ENCODE measurements around the gene ADGRL2.

DNA sequence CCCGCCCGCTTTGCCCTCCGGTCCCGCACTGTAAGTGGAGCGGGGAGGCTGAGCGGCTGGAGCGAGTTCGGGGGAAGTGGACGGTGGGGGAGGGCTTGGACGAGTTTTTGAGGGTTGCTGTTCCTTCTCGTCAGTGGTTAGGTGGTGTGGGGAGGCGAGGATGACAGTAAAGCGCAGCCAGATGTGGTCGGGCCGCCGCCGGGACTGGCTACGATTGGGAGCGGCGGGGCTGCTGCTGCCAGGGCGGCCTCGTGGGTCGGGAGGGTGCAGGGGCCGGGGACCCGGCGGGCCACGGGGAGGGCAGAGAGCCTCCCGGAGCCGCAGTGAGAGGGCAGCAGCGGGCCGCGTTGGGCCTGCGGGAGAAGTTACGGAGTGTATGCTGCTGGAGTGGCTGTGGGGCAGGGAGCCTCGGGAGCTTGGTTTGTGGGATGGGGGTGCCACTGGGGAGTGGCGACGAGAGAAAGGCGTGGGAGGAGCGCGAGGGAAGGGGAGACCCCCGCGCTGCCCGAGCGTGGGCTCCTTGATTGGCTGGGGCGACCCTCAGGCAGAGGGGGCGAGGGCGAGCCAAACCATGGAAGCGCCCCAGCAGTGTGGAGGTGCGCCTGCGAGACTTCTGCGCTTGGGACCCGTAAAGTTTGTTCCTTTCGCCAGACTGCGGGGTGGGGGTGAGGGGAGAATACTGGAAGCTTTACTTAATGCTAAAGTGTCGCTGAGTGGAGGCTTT is 2.1 kb downstream of the ADGRL2 start:
- no peak for TF ChIP-seq POLR2A (IDR thresholded peaks at IDR 0.05)
- TF ChIP-seq, protein P1, sequence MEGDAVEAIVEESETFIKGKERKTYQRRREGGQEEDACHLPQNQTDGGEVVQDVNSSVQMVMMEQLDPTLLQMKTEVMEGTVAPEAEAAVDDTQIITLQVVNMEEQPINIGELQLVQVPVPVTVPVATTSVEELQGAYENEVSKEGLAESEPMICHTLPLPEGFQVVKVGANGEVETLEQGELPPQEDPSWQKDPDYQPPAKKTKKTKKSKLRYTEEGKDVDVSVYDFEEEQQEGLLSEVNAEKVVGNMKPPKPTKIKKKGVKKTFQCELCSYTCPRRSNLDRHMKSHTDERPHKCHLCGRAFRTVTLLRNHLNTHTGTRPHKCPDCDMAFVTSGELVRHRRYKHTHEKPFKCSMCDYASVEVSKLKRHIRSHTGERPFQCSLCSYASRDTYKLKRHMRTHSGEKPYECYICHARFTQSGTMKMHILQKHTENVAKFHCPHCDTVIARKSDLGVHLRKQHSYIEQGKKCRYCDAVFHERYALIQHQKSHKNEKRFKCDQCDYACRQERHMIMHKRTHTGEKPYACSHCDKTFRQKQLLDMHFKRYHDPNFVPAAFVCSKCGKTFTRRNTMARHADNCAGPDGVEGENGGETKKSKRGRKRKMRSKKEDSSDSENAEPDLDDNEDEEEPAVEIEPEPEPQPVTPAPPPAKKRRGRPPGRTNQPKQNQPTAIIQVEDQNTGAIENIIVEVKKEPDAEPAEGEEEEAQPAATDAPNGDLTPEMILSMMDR (IDR thresholded peaks at IDR 0.05 in 8 of 11, conservative IDR thresholded peaks at IDR 0.05 in 3 of 11): peak in 8 of 11 experiments; percentile 17 to 53 (median 25)
